ENCODE measurements around the gene NPPB. TPM values are rescaled to one million over a fixed set of nuclear protein-coding genes. Genes with fewer than 3 reads are reported as not detected.

The NPPB gene
- total RNA-seq, 4 donors from 2014 or later = not detected

DNA sequence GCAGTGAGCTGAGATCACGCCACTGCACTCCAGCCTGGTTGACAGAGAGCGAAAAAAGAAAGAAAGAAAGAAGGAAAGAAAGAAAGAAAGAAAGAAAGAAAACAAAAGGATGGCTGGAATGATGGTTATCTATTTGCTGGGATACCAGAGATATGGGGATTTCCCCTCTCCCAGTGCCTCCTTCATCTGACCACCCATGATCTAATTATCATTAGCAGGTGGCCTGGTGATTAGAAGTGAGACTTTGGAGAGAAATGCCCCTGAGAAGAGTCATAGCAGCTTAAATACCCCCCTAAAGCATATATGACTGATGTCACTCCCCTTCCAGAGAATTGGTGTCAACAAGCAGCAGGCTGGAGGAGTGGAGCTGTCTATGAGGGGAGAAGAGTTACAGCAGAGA lies 1.3 kb upstream of the NPPB start:
- peaks cover 3 to 17% of the 10 kb centered on the region in 2 donors for H3K27me3 ChIP-seq

DNA sequence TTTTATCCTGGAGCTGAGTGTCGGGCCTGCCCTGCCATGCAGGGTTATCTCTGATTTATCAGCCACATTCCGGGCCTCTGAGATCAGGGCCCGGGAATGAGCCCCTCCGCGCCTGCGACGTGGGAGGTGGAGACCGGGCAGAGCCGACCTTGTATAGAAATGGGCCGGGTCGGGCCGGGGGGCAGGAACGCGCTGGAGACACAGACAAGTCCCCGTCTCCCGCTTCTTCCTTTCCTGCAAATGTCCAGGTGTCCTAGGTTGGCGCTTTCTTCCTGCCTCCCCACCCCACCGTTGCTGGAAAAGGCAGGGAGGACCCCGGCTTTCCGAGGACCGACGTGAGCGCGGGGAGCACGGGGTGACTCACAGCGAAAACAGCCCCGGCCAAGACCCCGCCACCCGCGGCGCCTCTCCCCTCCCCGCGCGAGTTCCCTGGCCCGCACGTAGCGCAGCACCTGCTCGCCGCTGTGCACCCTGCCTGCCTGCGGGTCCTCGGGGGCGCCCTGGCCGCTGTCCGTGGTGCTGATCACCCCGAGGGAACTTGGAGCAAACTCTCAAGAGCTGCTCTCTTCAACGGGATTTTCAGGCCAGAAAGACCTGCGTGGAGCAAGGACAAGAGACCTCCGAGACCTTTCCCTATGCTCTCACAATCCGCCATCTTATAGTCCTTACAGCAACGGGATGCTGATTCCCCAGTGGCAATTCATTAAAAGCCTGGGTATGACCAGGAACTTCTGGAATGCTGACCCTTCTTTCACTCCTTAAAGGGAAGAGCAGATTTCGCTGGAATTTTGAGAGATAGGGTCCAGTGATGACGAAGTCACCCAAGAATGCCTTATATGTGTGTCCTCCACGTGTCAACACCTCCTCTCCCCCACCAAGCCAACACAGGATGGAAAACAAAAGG lies 475 bp upstream of the NPPB start:
- H3K27me3 ChIP-seq = peaks cover 3 to 17% of the 10 kb centered on the region in 2 donors
- H3K36me3 ChIP-seq = no peaks in the 10 kb centered on the region
- no peak overlapping the region for H3K4me3 ChIP-seq
- peak; percentile 43 to 53 for DNase-seq
- no peaks in the 10 kb centered on the region for H3K9me3 ChIP-seq
- H3K27ac ChIP-seq = no peak overlapping the region
- H3K4me1 ChIP-seq = no peaks in the 10 kb centered on the region
- TF ChIP-seq, protein P1, sequence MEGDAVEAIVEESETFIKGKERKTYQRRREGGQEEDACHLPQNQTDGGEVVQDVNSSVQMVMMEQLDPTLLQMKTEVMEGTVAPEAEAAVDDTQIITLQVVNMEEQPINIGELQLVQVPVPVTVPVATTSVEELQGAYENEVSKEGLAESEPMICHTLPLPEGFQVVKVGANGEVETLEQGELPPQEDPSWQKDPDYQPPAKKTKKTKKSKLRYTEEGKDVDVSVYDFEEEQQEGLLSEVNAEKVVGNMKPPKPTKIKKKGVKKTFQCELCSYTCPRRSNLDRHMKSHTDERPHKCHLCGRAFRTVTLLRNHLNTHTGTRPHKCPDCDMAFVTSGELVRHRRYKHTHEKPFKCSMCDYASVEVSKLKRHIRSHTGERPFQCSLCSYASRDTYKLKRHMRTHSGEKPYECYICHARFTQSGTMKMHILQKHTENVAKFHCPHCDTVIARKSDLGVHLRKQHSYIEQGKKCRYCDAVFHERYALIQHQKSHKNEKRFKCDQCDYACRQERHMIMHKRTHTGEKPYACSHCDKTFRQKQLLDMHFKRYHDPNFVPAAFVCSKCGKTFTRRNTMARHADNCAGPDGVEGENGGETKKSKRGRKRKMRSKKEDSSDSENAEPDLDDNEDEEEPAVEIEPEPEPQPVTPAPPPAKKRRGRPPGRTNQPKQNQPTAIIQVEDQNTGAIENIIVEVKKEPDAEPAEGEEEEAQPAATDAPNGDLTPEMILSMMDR (IDR thresholded peaks at IDR 0.05) = peak in 2 of 4 experiments; percentile 19 to 22
- no peak for TF ChIP-seq POLR2A (IDR thresholded peaks at IDR 0.05)
- intact Hi-C loops (cut with DNase I; ENCODE audit: low total_unique reads) = no loop called here

More for the DNA sequence above, 1.3 kb upstream of the NPPB start:
- H3K27ac ChIP-seq = no peak overlapping the region
- no peaks in the 10 kb centered on the region for H3K36me3 ChIP-seq
- H3K4me1 ChIP-seq = no peaks in the 10 kb centered on the region
- H3K9me3 ChIP-seq = no peaks in the 10 kb centered on the region
- no peak for DNase-seq
- no peak overlapping the region for H3K4me3 ChIP-seq
- TF ChIP-seq, protein P1 (IDR thresholded peaks at IDR 0.05) = no peak
- TF ChIP-seq POLR2A (IDR thresholded peaks at IDR 0.05) = no peak
- intact Hi-C loops (cut with DNase I; ENCODE audit: low total_unique reads) = no loop called here

DNA sequence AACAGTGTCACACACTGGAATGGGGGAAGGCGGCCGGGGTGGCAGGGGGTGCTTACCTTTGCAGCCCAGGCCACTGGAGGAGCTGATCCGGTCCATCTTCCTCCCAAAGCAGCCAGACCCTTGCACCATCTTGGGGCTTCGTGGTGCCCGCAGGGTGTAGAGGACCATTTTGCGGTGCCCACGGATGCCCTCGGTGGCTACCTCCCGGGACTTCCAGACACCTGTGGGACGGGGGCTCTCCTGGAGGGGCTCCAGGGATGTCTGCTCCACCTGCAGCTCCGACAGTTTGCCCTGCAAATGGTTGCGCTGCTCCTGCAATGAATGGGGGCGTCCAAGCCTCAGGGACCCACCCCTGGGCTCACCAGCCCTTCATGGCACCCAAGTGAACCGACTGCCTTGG lies 587 bp downstream of the NPPB start:
- Histone ChIP-seq H3K4me3 (no peak overlapping the region), H3K27me3 (peaks cover 3 to 17% of the 10 kb centered on the region in 2 donors), H3K27ac (no peak overlapping the region), H3K9me3 (no peaks in the 10 kb centered on the region), H3K4me1 (no peaks in the 10 kb centered on the region), H3K36me3 (no peaks in the 10 kb centered on the region)
- TF ChIP-seq POLR2A (IDR thresholded peaks at IDR 0.05) = no peak
- TF ChIP-seq, protein P1 (IDR thresholded peaks at IDR 0.05) = no peak
- DNase-seq = no peak
- intact Hi-C loops (cut with DNase I; ENCODE audit: low total_unique reads) = no loop called here

DNA sequence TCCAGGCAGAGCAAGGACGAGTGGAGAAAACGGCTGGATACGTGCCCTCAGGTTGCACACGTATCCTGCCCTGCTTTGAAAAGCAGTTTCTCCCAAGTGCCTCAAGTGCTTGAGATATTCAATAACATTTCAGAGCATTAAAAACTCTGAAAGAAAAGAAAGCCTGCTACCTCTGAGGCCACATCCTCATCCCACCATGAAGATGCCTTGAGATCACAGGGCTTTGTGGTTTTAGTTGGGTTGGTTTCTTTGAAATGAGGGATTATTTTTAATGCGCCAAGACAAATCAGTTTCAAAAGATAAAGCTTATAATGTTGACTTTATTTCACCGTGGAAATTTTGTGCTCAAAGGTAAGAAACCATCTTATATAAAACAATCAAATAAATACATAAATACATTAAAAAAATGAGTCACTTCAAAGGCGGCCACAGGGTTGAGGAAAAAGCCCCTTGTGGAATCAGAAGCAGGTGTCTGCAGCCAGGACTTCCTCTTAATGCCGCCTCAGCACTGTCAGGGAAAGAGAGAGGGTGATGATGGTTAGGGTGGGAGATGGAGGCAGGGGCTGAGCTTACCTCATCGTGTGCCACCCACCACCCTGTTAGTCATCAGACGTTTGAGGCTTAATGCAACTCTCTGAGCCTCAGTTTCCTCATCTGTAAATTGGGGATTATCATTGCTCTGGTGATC lies 1.4 kb downstream of the NPPB start:
- Histone ChIP-seq H3K4me3 (no peak overlapping the region), H3K27ac (no peak overlapping the region), H3K27me3 (peaks cover 3 to 17% of the 10 kb centered on the region in 2 donors), H3K9me3 (no peaks in the 10 kb centered on the region), H3K36me3 (no peaks in the 10 kb centered on the region), H3K4me1 (no peaks in the 10 kb centered on the region)
- intact Hi-C loops (cut with DNase I; ENCODE audit: low total_unique reads) = no loop called here
- no peak for DNase-seq
- no peak for TF ChIP-seq POLR2A (IDR thresholded peaks at IDR 0.05)
- TF ChIP-seq, protein P1 (IDR thresholded peaks at IDR 0.05) = no peak

DNA sequence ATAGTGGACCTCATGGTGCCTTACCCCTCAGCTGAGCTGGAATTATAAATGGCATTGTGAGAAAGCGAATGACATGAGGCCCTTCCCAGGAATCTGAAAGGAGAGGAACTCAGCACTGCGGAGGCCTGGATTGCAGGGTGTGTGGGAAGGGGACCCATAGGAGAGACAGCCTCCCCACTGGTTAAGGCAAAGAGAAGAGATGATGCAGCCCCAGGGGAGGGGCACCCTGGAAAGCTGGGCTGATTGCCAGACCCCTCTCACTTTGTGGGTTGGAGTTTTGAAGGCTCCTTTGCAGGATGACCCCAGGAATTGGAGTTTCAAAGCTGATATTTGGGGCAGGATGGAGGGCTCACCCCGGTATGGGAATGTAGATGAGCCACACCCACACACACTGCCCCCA lies 2.0 kb downstream of the NPPB start:
- Histone ChIP-seq H3K27ac (no peak overlapping the region), H3K4me1 (no peaks in the 10 kb centered on the region), H3K9me3 (no peaks in the 10 kb centered on the region), H3K36me3 (no peaks in the 10 kb centered on the region), H3K27me3 (peaks cover 3 to 14% of the 10 kb centered on the region in 2 donors), H3K4me3 (no peak overlapping the region)
- TF ChIP-seq, protein P1 (IDR thresholded peaks at IDR 0.05) = no peak
- intact Hi-C loops (cut with DNase I; ENCODE audit: low total_unique reads) = no loop called here
- DNase-seq = no peak

Data from uterus (tissue), 4 donors.